ENCODE results near the gene SPATS2. TPM values are rescaled to one million over a fixed set of nuclear protein-coding genes. Genes with fewer than 3 reads are reported as not detected.

Gene SPATS2
- total and polyA plus RNA-seq, 2 of the 4 experiments (the other 2 are of a cell fraction), result 50.6 to 63.3 TPM

DNA sequence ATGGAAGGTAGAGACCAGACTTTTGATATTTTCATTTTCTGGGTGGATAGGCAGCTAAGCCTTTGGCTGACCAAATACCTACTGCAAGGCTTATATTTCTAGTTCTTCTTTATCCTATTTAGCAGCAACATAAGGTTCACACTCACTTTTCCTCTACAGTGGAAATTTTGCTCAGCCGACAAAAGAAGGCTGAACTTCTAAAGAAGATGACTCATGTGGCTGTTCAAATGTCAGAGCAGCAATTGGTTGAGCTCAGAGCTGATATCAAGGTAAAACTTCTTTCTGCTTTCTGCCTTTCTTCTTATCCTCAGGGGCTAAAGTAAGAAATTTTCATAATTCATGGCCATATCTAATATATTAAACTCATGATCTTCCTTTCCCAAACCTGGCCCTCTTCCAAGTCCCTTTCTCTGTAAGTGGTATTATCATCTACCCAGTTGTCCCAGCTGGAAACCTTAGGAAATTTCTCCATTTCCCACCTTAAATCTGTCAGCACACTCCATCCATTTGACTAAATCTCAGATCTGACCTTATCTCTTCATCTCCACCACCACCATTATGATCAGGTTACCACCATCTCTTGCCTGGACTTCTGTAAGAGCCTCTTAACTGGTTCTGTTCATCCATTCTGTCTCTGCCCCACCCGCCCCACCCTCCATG, 151.8 kb downstream of the SPATS2 start:
- TF ChIP-seq ELK1 (IDR thresholded peaks at IDR 0.05; ENCODE audit: borderline replicate concordance, low read depth, low read length) (no peak), MXI1 (IDR thresholded peaks at IDR 0.05; ENCODE audit: borderline replicate concordance, low read depth, low read length) (no peak), FOS (IDR thresholded peaks at IDR 0.05; ENCODE audit: low read depth, low read length) (peak; percentile 22; the same call in 1 of the 2 replicates)
- ATAC-seq (ENCODE audit: low read depth), result peak; percentile 43
- Histone ChIP-seq H3K4me3 (ENCODE audit: insufficient read depth, low read depth, low read length) (no peak overlapping the region), H2BK120ac (ENCODE audit: low read depth, low read length) (no peak overlapping the region), H3K27ac (ENCODE audit: insufficient read depth, low read length) (no peak overlapping the region), H3K4me1 (ENCODE audit: control insufficient read depth, insufficient read depth, low read length) (peaks cover 3% of the 10 kb centered on the region), H2AFZ (replicated peaks; ENCODE audit: low read length, poor library complexity) (no peak overlapping the region), H2BK5ac (ENCODE audit: low read depth, low read length, poor library complexity, severe bottlenecking) (no peak overlapping the region), H3K9me3 (ENCODE audit: control insufficient read depth, insufficient read depth, low read length) (no peaks in the 10 kb centered on the region), H2BK20ac (ENCODE audit: low read depth, low read length) (no peak overlapping the region), H4K91ac (ENCODE audit: insufficient read depth, low read depth, low read length) (no peak overlapping the region), H3K18ac (ENCODE audit: low read depth, low read length) (no peak overlapping the region), H3K4ac (ENCODE audit: low read depth, low read length) (no peak overlapping the region), H4K8ac (ENCODE audit: low read depth in 2 of 2, low read length in 2 of 2) (no peak overlapping the region), H2AK9ac (replicated peaks; ENCODE audit: low read depth, low read length, poor library complexity) (no peak overlapping the region), H3K14ac (replicated peaks; ENCODE audit: low read depth, low read length) (no peak overlapping the region), H3K4me2 (ENCODE audit: low read depth, low read length) (no peak overlapping the region), H3K79me1 (ENCODE audit: low read depth in 1 of 2, low read length in 2 of 2) (peaks cover 0 to 4% of the 10 kb centered on the region in 2 experiments; a peak in 1 of 4 replicates), H2AK5ac (ENCODE audit: low read depth, low read length) (no peak overlapping the region), H2BK15ac (ENCODE audit: low read depth, low read length) (no peak overlapping the region), H3K23ac (ENCODE audit: low read depth, low read length) (no peak overlapping the region), H4K20me1 (ENCODE audit: insufficient read depth, low read length) (no peaks in the 10 kb centered on the region), H3K56ac (ENCODE audit: extremely low read depth, insufficient read depth, low read length) (no peak overlapping the region), H3K9me1 (ENCODE audit: insufficient read depth, low read length) (peaks cover 2% of the 10 kb centered on the region; the same call in 1 of the 2 replicates), H3K27me3 (ENCODE audit: control insufficient read depth, insufficient read depth, low read length) (no peaks in the 10 kb centered on the region), H3K36me3 (ENCODE audit: control insufficient read depth, insufficient read depth, low read length) (peaks cover 18% of the 10 kb centered on the region), H3K9ac (ENCODE audit: low read depth, low read length) (no peak overlapping the region), H4K5ac (ENCODE audit: low read depth, low read length) (no peak overlapping the region)
- WGBS, 2 experiments (ENCODE audit: extremely low coverage in 2 of 2, insufficient read length in 1 of 2), result no CpG with 5 or more reads among the region's 2 CpGs
- CTCF ChIA-PET, result interaction anchor here (0.6 to 3.4 kb wide), 2 partner anchors 79 to 161 kb away, joined by 3 to 25 read pairs; no protein-coding TSS in a partner anchor
- dilution Hi-C loops (cut with HindIII; ENCODE audit: low sequenced_read_pairs, unreplicated experiment) (loop anchor here (25.0 kb wide), 1 partner anchor 157 kb away; the partner anchor contains the start of gene SPATS2), in situ Hi-C loops (cut with MboI; ENCODE audit: low sequenced_read_pairs) (no loop called here), intact Hi-C loops (cut with micrococcal nuclease) (no loop called here)
- POLR2A ChIA-PET (ENCODE audit: unreplicated experiment), result no interaction called here
- no TSS peak for BruUV-seq (replicated peaks)
- DNase-seq, result peak; percentile 62

Measured in IMR-90 (cell line).